ENCODE data around the gene ARHGAP26.

Gene ARHGAP26

GRCh38 chr5:143037071-143037470 is 266.9 kb downstream of the ARHGAP26 start:
- Histone ChIP-seq H2AFZ (ENCODE audit: low read depth) (no peak overlapping the region), H3K4me3 (IDR thresholded peaks at IDR 0.05; ENCODE audit: insufficient read depth, low read depth, low read length) (no peak overlapping the region), H3K36me3 (ENCODE audit: insufficient read depth) (no peaks in the 10 kb centered on the region), H4K20me1 (ENCODE audit: insufficient read depth) (no peaks in the 10 kb centered on the region), H3K4me2 (peak overlapping the region; percentile 1; the same call in 1 of the 2 replicates), H3K9ac (no peak overlapping the region), H3K4me1 (ENCODE audit: low read depth, poor library complexity, severe bottlenecking) (peaks cover 64% of the 10 kb centered on the region), H3K27me3 (ENCODE audit: insufficient read depth, low read depth) (no peaks in the 10 kb centered on the region), H3K79me2 (ENCODE audit: insufficient read depth, low read depth) (no peaks in the 10 kb centered on the region), H3K27ac (no peak overlapping the region)
- TF ChIP-seq CTCF (conservative IDR thresholded peaks at IDR 0.05; ENCODE audit: low read depth, low read length), result no peak

- H3K4me1 ChIP-seq (ENCODE audit: low read depth, poor library complexity, severe bottlenecking), result peaks cover 70% of the 10 kb centered on the region
- H3K79me2 ChIP-seq (ENCODE audit: insufficient read depth, low read depth), result no peaks in the 10 kb centered on the region
- peak overlapping the region; percentile 1; the same call in 1 of the 2 replicates for H3K4me2 ChIP-seq
- H3K36me3 ChIP-seq (ENCODE audit: insufficient read depth), result no peaks in the 10 kb centered on the region
- no peak overlapping the region for H3K4me3 ChIP-seq (IDR thresholded peaks at IDR 0.05; ENCODE audit: insufficient read depth, low read depth, low read length)
- no peak overlapping the region for H2AFZ ChIP-seq (ENCODE audit: low read depth)
- no peak overlapping the region for H3K27ac ChIP-seq
- no peak for TF ChIP-seq CTCF (conservative IDR thresholded peaks at IDR 0.05; ENCODE audit: low read depth, low read length)
- no peak overlapping the region for H3K9ac ChIP-seq
- no peaks in the 10 kb centered on the region for H4K20me1 ChIP-seq (ENCODE audit: insufficient read depth)
- no peaks in the 10 kb centered on the region for H3K27me3 ChIP-seq (ENCODE audit: insufficient read depth, low read depth)
These were observed 267.5 kb downstream of the ARHGAP26 start for GRCh38 chr5:143037708-143038107.

GRCh38 chr5:143040622-143041021 is 270.4 kb downstream of the ARHGAP26 start:
- H3K9ac ChIP-seq, result no peak overlapping the region
- H4K20me1 ChIP-seq (ENCODE audit: insufficient read depth), result no peaks in the 10 kb centered on the region
- no peaks in the 10 kb centered on the region for H3K27me3 ChIP-seq (ENCODE audit: insufficient read depth, low read depth)
- H3K27ac ChIP-seq, result no peak overlapping the region
- no peak overlapping the region for H3K4me3 ChIP-seq (IDR thresholded peaks at IDR 0.05; ENCODE audit: insufficient read depth, low read depth, low read length)
- no peak for TF ChIP-seq CTCF (conservative IDR thresholded peaks at IDR 0.05; ENCODE audit: low read depth, low read length)
- H2AFZ ChIP-seq (ENCODE audit: low read depth), result no peak overlapping the region
- H3K79me2 ChIP-seq (ENCODE audit: insufficient read depth, low read depth), result no peaks in the 10 kb centered on the region
- peak overlapping the region; percentile 45; the same call in 1 of the 2 replicates for H3K4me2 ChIP-seq
- peaks cover 84% of the 10 kb centered on the region for H3K4me1 ChIP-seq (ENCODE audit: low read depth, poor library complexity, severe bottlenecking)
- H3K36me3 ChIP-seq (ENCODE audit: insufficient read depth), result no peaks in the 10 kb centered on the region

GRCh38 chr5:143041461-143041860 is 271.3 kb downstream of the ARHGAP26 start:
- H3K79me2 ChIP-seq (ENCODE audit: insufficient read depth, low read depth), result no peaks in the 10 kb centered on the region
- H3K9ac ChIP-seq, result no peak overlapping the region
- H3K4me3 ChIP-seq (IDR thresholded peaks at IDR 0.05; ENCODE audit: insufficient read depth, low read depth, low read length), result no peak overlapping the region

More at GRCh38 chr5:143041461-143041860, 271.3 kb downstream of the ARHGAP26 start:
- H4K20me1 ChIP-seq (ENCODE audit: insufficient read depth), result no peaks in the 10 kb centered on the region
- H3K4me2 ChIP-seq, result peak overlapping the region; percentile 45; the same call in 1 of the 2 replicates
- H3K4me1 ChIP-seq (ENCODE audit: low read depth, poor library complexity, severe bottlenecking), result peaks cover 79% of the 10 kb centered on the region
- H3K36me3 ChIP-seq (ENCODE audit: insufficient read depth), result no peaks in the 10 kb centered on the region
- H3K27me3 ChIP-seq (ENCODE audit: insufficient read depth, low read depth), result no peaks in the 10 kb centered on the region
- no peak overlapping the region for H3K27ac ChIP-seq
- TF ChIP-seq CTCF (conservative IDR thresholded peaks at IDR 0.05; ENCODE audit: low read depth, low read length), result no peak
- H2AFZ ChIP-seq (ENCODE audit: low read depth), result no peak overlapping the region
